Left ventricle myocardium superior (tissue), 1 donor: ENCODE data around the gene MAML3. TPM values are rescaled to one million over a fixed set of nuclear protein-coding genes. Genes with fewer than 3 reads are reported as not detected.

Experiments
- ATAC-seq: fragments of 200-7000 bp; cut with Tn5 transposase; one replicate; pipeline ENCODE4 v1.9.1; 2020; ENCODE audit warnings: mild to moderate bottlenecking, moderate library complexity
- DNase-seq: peaks from one replicate; pipeline ENCODE4 v3.0.0-alpha.2; 2020
- intact Hi-C: fragments of 100-400 bp; cut with micrococcal nuclease; formaldehyde crosslinking; loops from one replicate; pipeline ENCODE4 v1.11.0; 2022
- total RNA-seq: library from RNA; stranded (reverse); fragmentation: NEBNext Ultra II Directional; extraction: Animal tissue kit (Norgen Biotek cat#: 25700); gene quantifications from one replicate; pipeline ENCODE4 v1.2.1, GENCODE V29; 2021
- donor health status: DM: no; HTN: yes; CAD: no; lungs with severe emphysema.

The MAML3 gene
- total RNA-seq, 1 donor from 2014 or later, result 2.1 TPM

DNA sequence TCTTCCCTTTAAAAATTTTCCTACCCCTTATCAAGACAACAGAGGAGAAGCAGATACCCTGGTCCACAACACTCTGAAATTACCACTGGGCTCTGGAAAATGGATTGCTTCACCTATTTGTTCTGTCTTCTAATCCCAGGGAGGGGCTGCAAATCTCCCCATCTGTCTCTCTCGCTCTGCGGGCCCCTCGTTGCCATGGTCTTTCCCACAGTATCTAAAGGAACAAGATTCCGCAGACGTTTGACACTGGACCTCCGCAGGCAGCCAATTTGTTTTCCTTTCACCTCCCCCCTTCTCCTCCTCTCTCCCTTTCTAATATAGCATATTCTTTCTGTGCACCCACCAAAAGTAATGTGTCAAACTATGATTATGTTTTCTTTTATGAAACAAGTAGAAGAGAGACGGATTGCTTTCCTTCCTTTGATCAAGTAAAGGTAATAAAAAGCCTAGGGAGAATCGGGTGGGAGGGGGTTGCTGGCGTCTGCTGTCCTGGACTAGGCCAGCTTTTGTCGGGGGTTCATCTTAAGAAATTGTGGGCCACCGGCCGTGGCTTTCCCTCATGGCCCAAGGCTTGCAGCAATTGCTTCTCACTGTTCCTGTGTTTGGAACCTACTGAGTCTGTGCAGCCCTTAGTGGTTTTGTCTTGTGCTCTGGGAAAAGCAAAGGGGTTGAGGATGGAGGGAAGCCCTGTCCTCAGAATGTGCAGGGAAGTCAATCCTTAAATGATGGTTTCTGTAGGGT, 407.4 kb downstream of the MAML3 start:
- ATAC-seq, result no peak
- DNase-seq, result no peak
- intact Hi-C loops, result loop anchor here (10.0 kb wide), 1 partner anchor 78 kb away; no protein-coding TSS in a partner anchor

DNA sequence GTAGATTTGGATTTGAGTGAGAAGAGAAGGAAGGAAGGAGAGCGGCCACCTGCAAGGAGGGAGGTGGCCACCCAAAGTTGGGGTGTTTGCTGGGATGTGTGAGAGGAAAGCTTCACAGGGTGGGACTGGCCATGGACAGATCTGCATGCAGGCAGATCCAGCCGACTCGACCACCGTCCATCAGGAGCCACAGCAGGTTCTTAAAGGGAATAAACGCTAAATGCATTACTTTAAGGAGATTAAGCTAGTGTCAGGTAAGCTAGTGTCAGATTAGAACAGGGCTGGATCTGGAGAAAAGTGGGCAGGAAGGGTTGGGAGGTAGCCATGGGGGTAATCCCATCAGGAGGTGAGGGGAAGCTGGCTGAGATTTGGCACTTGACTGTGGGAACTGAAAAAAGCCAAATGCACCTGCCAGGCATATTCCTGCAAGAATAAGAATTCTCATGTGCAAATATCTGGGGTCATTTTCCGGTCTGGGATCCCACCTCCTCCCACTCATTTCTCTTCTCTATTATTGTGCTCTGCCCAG, 408.8 kb downstream of the MAML3 start:
- intact Hi-C loops, result loop anchor here (10.0 kb wide), 1 partner anchor 80 kb away; no protein-coding TSS in a partner anchor
- no peak for ATAC-seq
- no peak for DNase-seq

DNA sequence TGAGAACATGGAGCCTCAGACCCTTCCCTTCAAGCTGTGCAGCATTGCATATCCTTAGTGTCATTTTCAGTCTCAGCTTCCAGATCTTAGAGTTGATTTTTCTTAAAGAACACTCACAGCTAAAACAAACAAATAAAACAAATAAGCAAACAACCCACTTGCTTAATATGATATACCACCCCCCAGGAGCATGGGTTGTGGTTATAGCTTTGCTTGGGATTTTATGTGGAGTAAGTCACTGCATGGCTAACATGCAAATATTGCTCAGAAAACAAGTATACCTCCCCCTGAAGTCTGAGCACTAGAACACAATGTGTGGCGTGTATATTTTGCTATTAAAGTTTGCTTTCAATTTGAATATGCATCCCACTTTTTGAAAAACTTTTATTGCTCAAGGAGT, 409.8 kb downstream of the MAML3 start:
- DNase-seq (no peak), ATAC-seq (no peak)
- intact Hi-C loops, result loop anchor here (10.0 kb wide), 1 partner anchor 81 kb away; no protein-coding TSS in a partner anchor

DNA sequence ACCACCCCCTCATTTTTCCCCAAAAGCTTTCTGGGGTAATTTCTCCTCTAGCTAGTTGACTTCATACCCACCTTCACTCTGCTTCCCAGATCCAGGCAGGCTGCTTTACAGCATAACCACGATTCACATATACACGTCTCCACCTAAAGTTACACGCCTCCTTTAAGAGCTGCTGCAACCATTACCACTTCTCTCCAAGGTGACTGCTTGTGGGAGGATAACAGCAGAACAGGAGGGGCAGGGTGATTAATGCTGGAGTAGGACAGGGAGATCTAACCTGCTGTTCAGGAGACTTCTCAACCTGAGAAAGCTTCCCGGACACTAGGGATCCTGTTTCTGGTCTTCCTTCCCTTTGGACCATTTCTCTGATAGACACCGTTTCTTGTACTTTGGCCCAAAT, 411.0 kb downstream of the MAML3 start:
- intact Hi-C loops, result loop anchor here (10.0 kb wide), 1 partner anchor 82 kb away; no protein-coding TSS in a partner anchor
- DNase-seq (no peak), ATAC-seq (no peak)

DNA sequence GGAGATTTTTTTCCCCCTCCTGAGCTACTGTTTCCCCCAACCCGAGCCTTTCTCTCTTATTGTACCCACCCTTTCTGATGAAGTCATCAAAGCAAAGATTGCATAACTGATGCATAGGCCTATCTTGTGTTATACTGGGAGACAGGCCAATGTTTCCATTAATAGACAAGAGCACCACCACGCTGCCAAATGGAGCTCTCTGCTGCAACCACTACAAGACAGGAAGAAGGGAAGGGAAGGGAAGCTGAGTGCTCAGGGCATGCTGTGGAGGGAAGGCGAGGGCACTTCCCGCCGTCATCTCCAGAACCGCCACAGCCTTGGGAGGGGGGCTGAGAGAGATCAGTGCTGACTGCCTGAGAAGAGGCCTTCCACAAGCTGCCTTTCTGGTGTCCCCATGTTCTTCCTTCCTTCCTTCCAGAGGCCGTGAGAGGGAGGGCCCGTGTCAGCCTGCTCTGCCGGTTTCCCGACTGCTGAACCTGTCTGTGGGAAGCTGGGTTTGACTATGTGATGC, 413.4 kb downstream of the MAML3 start:
- DNase-seq (peak; percentile 77), ATAC-seq (peak; percentile 94)
- intact Hi-C loops, result loop anchor here (10.0 kb wide), 1 partner anchor 84 kb away; no protein-coding TSS in a partner anchor

DNA sequence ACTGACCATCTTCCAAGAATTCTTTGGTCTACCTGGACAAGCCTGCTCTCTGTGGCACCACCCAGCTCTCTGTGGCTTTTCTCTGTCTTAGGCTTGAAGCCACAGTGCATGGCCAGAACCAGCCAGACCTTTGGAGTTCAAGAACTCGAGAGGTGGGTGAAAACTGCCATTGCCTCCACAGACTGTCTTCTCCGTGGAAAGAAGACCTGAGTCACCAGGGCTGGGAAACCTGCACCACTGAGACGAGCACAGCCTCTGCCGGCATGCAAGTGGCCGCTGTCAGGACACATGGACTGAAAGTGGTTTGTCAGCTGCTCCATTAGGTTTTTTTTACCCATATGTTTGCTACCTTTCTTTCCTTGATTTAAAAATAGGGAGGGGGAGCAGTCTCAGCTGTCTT, 413.9 kb downstream of the MAML3 start:
- intact Hi-C loops, result loop anchor here (10.0 kb wide), 1 partner anchor 85 kb away; no protein-coding TSS in a partner anchor
- DNase-seq, result peak; percentile 51
- peak; percentile 72 for ATAC-seq

DNA sequence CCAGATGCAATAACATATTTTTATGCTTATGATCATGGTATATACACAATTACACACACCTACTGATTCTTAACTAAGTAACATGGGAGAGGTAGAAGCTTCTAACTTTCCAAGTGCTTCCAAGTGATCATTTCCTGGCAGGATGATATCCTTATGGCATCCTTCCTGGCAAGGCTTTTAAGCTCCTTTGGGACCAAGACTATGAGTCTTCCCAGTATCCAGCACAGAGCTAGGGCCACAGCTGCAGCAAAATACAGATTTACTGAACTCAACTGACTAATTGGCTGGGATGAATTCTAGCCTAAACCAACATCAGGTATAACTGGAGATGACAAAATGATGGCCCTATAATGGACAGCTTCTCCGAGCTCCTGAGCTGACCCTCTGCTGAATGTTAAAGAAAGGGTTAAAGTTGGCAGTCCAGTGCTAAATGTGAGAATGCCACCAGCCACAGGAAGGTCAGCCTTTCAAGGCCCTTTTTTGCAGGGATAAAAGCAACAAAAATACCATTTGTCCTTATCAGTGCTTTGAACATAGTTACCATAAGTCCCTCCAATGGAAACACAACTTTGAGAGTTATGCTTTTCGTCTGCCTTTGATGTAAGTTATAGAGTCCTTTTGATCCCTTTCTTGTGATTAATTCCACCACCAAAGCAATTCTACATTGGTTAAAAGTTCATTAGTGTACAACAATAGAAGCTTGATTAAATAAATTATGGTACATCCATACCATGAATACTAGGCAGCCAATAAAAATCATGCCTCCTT, 415.0 kb downstream of the MAML3 start:
- ATAC-seq, result no peak
- DNase-seq, result no peak
- intact Hi-C loops, result no loop called here

DNA sequence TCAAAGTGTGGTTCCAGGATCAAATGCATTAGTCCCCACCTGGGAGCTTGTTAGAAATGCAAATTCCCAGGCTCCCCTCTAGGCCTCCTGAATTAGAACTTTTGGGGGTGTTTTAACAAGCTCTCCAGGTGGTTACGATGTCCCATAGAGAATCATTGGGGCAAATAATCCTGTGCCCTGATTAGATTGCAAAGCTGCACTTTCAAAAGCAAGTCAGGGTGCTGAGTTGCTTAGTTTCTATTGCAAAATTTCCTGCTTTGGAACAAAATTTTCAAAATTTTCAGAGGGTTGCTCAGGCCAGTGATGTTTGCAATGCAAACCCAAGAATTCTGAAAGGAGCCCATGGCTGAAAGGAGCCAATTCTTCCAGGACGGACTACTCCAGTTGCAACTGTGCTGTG, 417.3 kb downstream of the MAML3 start:
- ATAC-seq (no peak), DNase-seq (no peak)
- intact Hi-C loops, result no loop called here

DNA sequence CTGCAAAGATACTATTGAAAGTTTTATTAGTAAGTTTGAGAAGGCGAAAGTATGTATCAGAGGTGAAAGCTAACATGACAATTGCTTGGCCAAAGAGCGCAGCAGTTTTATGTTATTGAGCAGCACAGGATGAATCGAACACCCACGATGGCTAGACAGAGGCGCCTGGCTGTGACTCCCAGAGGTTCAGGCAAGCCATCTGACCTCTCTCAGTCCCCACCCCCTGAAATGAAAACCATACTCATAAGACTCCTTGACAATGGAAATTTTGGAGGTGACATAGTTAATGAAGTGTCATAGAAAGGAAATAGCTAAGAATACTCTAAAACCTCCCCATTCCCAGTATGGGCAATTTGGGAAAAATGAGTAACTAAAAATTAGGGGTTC, 417.7 kb downstream of the MAML3 start:
- DNase-seq, result no peak
- intact Hi-C loops, result no loop called here
- ATAC-seq, result no peak

DNA sequence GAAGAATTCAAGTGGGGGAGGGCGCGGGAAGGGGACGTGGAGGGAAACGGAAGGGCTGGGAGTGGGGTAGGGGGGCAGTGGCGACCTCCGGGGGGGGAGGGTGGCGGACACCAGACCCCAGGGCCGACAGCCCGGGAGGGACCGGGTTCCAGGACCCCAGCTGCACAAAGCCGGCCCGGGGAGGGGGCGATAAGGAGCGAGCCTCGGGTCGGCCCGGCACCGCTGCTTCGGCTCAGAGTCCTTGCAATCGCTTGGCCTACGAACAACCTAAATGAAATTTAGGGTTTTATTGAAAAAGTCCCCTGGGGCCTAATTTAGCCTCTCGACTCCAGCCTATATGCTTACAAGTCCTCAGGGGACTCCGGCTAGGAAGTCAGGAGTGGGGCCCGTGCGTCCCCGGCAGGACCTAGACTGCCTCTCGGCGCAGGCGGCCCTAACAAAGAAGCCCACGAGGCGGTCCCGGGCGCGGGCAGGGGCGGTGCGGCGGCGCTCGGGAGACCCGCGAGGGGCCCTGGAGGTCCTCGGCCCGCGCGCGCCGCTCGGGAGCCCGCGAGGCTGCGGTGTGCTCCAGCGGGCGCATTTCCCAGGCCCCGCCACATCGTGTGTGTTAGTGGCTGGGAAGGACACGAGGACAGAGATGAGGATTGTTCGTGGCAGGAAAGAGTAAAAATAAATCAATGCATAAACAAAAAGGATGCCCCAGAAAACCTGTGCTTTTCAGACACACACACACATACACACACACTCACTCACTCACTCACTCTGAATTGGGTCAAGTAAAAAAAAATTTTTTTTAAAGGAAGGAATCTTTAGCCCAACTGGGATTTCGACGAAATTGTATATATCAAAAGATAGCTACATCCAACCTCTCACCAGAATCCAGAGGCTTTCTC, 418.4 kb downstream of the MAML3 start:
- ATAC-seq (peak; percentile 1), DNase-seq (peak; percentile 52)
- intact Hi-C loops, result no loop called here

DNA sequence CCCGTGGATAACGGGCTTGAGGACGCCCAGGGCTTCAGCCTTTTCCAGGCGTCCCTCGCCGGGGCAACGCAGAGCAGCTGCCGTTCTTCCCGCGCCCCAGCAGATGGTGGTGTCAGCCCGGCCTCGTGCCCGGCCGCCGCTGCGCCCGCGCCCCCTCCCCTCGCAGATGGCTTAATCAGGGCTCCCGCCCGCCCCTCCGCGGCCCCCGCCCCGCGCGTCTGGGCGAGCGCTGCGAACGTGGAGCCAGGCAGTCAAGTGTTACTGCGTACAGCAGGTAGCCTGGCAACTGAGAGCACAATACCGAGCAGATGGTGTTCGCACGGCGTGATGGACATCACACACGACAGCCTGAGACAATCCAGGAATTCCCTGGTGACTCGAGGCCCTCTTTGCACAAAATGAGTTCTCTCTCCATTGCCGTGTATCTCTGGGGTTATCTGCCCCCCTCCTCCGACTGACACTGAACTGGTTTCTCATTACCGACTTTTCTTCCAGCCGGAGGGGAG, 419.1 kb downstream of the MAML3 start:
- intact Hi-C loops, result loop anchor here (5.0 kb wide), 1 partner anchor 517 kb away; no protein-coding TSS in a partner anchor
- peak; percentile 95 for DNase-seq
- peak; percentile 96 for ATAC-seq

DNA sequence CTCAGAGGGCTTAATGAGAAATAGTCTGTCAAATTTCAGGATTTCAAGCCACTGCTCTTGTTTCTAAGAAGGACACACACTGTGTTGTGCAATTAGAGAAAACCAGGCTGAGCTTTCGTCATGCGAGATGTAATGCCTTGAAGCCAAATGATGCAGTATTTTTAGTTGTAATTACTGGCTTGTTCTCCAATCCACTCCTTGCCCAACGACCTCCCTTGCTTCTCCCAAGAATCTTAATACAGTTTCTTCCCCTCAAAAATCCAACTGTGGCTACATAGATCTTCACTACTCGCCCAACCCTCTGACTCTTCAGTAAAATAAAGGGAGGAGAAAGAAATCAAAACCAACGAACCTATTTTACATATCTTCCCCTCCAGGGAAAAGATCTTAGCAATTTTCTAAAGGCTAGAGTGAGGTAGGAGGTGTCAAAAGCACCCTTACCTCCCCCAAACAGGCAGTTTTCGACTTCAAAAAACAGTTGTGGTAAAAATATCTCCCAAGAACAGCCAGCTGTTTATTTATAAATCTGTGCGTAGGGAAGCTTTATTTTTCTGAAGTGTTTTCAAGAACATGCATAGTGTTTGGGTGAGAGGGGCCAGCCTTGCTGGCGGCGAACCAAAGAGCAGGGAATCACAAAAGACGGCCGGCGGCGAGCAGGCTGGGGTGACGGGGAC, 419.6 kb downstream of the MAML3 start:
- DNase-seq (no peak), ATAC-seq (peak; percentile 30)
- intact Hi-C loops, result loop anchor here (5.0 kb wide), 1 partner anchor 518 kb away; no protein-coding TSS in a partner anchor

DNA sequence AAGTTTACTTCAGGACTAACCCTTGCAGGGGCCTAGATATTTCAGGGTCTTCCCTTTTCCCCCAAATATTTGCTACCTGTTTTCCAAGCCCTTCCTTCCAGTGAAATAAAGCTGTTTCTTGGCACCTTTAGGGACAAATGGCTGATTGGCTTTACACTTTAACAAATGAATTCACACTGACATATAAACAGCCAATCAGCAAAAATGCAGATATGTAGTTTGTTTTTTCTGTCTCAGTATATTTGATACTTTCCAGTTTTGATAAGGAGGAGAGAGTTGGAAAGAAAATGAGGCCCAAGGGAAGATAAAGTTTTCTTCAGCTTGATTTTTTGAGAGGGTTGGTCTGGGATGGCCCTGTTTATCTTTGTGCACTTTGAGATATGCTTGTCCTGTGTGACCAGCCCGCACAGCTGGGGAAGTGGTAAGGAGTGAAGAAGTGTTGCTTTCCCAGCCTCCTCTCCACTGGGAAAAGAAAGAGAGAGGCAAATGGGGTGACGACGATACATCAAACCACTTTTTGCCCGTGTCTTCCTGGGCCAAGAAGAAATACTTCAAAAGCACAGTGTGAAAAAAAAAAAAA, 420.9 kb downstream of the MAML3 start:
- DNase-seq, result no peak
- no peak for ATAC-seq
- intact Hi-C loops, result loop anchor here (5.0 kb wide), 1 partner anchor 519 kb away; no protein-coding TSS in a partner anchor

DNA sequence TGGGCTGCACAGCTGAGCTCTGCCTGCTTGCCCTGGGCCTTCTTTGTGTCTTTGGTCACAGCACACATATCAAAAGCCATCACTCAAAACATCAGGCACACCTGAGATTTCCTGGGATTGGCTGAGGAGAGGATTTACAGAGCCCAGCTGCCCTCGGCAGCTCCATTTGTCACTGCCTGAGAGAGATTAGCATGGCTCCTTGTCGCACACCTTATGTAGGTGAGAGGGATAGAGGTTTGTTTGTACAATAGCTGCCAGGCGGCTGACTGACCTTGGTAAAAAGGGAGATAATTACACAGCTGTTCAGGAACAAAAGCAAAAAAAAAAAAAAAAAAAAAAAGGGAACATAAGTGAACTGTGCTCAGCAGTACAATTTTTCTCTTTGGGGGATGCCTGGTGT, 425.1 kb downstream of the MAML3 start:
- intact Hi-C loops, result no loop called here
- DNase-seq, result no peak
- no peak for ATAC-seq

DNA sequence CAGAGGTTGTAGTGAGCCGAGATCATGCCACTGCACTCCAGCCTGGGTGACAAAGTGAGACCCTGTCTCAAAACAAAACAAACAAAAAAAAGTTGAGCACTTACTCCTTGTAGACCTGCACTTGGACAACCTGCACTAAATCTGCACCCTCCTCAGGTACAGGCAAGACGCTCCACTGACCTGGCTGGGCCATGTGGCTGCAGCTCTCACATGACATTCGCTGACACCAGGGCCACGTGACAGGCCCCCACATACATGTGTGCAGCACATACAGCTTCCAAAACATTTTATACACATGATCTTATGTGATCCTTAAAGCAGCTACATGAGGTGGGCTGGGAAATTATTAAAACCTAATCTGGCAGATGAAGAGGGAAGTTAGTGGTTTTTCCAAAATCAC, 425.8 kb downstream of the MAML3 start:
- no peak for ATAC-seq
- intact Hi-C loops, result no loop called here
- DNase-seq, result no peak

DNA sequence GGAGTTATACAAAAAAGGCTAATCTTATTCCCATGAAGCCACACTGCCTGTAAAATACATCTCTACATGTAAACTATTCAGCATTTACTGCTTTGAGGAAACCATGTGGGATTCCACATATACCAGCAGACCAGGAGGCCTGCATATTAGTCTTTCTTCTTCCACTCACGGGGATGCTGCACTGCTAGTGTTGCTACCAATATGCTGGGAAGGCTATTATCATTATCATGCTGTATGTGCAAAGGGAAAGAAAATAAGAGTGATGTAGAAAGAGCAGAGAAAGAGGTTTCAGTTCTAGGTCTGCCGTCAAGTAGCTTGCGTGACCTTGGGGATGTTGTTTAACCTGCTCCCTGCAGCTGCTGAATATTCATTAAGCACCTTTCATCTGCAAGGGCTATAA, 427.4 kb downstream of the MAML3 start:
- intact Hi-C loops, result no loop called here
- no peak for ATAC-seq
- DNase-seq, result no peak

DNA sequence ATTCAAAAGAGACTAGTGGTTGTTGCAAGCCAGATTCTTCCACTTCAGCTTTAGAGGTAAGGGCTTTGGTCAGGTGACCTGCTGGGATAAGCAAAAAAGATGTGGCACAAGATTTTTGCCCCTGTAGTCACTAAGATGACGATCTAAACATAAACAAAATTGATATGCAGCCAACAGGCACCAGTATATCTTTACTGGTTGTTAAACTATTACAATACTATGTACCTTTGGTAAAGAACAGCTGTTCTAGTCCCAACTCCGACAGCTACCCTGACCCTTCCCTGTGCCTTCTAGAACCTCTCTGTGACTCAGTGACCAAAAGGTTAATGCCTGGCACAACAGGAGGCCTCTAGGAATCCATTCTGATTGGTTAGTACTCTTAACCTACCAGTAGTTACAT, 428.7 kb downstream of the MAML3 start:
- intact Hi-C loops, result no loop called here
- DNase-seq (no peak), ATAC-seq (no peak)

DNA sequence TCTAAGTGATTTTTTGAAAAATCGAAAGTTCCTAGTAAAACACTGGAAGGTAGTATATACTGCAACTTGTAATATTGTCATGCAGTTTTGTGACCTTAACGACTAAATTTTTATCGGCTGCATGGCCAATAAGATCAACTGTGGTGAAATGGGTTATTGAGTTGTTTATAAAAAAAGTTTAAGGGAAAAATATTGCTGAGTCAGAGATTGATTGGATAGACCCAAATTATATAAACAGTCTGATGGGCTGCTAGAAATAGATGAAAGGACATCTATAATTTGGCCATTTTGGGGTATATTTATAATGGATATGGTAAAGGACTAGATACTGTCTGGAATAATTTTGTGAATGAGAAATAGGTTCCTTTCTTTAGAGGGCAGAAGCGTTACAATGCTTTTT, 432.2 kb downstream of the MAML3 start:
- intact Hi-C loops, result no loop called here
- ATAC-seq, result no peak
- DNase-seq, result no peak
